ENCODE measurements around the gene PDE4A.
A peak's percentile ranks its signal among the peaks of the same experiment; 100 is the strongest.
"Not testable (repeated sequence)": the region's sequence is repeated elsewhere in the genome, so short reads cannot be mapped to it uniquely, and the experiment has no call there.

The PDE4A gene

DNA sequence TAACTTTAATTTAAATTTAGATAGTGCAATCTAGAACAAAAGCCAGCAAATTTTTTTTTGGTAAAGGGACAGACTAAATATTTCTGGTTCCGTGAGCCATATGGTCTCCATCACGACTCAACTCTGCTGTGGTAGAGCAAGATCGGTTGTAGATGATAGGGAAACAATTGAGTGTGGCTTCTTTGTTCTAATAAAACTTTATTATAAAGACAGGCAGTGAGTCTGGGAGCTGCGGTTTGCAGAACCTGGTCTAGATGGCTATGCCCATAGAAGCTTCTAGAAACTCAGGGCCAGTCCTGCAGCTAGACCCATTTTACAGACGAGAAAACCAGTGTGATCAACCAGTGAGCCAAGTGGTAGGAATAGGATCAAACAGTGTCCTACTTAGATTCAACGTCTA lies 28.2 kb upstream of the PDE4A start:
- Histone ChIP-seq H3K9me3 (ENCODE audit: control insufficient read depth, low read length) (no peaks in the 10 kb centered on the region), H3K4me1 (ENCODE audit: control insufficient read depth, insufficient read depth, low read length) (peaks cover 7% of the 10 kb centered on the region), H3K9ac (ENCODE audit: low read length) (no peak overlapping the region), H3K36me3 (ENCODE audit: control insufficient read depth, insufficient read depth, low read length) (peaks cover 4% of the 10 kb centered on the region), H3K27me3 (ENCODE audit: control insufficient read depth, insufficient read depth, low read length) (no peaks in the 10 kb centered on the region), H3K4me3 (ENCODE audit: low read length) (no peak overlapping the region)

DNA sequence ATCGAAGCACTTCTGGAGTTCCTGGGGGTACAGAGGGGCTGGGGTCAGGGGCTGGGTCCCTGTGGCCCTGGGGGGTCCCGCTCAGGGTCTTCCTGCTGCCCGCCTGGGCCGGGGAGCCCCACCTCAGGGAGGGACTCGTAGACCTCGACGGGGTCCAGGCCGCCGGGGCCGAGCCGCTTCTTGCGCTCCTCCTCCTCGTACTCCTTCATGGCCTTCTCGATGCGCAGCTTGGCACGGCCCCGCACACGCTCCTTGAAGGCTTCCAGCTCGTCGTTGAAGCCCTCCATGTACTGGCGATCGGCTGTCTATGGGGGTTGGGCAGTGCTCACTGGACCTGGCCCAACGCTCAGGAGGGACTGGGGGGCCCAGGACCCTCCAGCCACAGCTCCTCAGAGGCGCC lies 27.2 kb upstream of the PDE4A start:
- Histone ChIP-seq H3K4me1 (ENCODE audit: control insufficient read depth, insufficient read depth, low read length) (peaks cover 7% of the 10 kb centered on the region), H3K9me3 (ENCODE audit: control insufficient read depth, low read length) (no peaks in the 10 kb centered on the region), H3K9ac (ENCODE audit: low read length) (no peak overlapping the region), H3K4me3 (ENCODE audit: low read length) (no peak overlapping the region), H3K27me3 (ENCODE audit: control insufficient read depth, insufficient read depth, low read length) (no peaks in the 10 kb centered on the region), H3K36me3 (ENCODE audit: control insufficient read depth, insufficient read depth, low read length) (peaks cover 4% of the 10 kb centered on the region)

GRCh38 chr19:10395003-10395402 lies 25.3 kb upstream of the PDE4A start:
- Histone ChIP-seq H3K4me1 (ENCODE audit: control insufficient read depth, insufficient read depth, low read length) (peaks cover 8% of the 10 kb centered on the region), H3K36me3 (ENCODE audit: control insufficient read depth, insufficient read depth, low read length) (peaks cover 4% of the 10 kb centered on the region)

GRCh38 chr19:10395436-10395835 lies 24.9 kb upstream of the PDE4A start:
- Histone ChIP-seq H3K36me3 (ENCODE audit: control insufficient read depth, insufficient read depth, low read length) (peaks cover 4% of the 10 kb centered on the region), H3K4me3 (ENCODE audit: low read length) (no peak overlapping the region), H3K27me3 (ENCODE audit: control insufficient read depth, insufficient read depth, low read length) (no peaks in the 10 kb centered on the region), H3K9me3 (ENCODE audit: control insufficient read depth, low read length) (no peaks in the 10 kb centered on the region), H3K4me1 (ENCODE audit: control insufficient read depth, insufficient read depth, low read length) (peaks cover 8% of the 10 kb centered on the region), H3K9ac (ENCODE audit: low read length) (no peak overlapping the region)

More at GRCh38 chr19:10395003-10395402, 25.3 kb upstream of the PDE4A start:
- no peaks in the 10 kb centered on the region for H3K27me3 ChIP-seq (ENCODE audit: control insufficient read depth, insufficient read depth, low read length)
- H3K9ac ChIP-seq (ENCODE audit: low read length) = no peak overlapping the region
- no peaks in the 10 kb centered on the region for H3K9me3 ChIP-seq (ENCODE audit: control insufficient read depth, low read length)
- no peak overlapping the region for H3K4me3 ChIP-seq (ENCODE audit: low read length)

DNA sequence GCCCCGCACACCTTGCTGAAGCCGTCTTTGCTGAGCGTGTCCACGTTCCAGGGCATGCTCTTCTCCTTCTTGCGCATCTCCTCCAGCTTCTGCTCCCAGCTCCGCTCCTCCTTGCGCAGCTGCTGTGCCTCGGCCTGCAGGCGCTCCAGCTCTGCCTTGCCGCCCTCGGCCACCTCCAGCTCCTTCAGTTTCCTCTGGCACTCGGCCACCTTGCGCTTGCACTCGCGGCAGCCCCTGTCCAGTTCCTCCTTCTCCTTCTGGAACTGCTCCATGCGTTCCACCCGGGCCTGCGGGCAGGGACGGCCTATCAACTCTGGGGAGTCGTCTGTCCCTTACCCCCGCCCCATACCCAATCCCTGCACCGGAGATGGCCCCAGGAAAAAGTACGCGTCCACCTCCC lies 24.4 kb upstream of the PDE4A start:
- no peak overlapping the region for H3K9ac ChIP-seq (ENCODE audit: low read length)
- no peaks in the 10 kb centered on the region for H3K27me3 ChIP-seq (ENCODE audit: control insufficient read depth, insufficient read depth, low read length)
- no peak overlapping the region for H3K4me3 ChIP-seq (ENCODE audit: low read length)
- H3K9me3 ChIP-seq (ENCODE audit: control insufficient read depth, low read length) = no peaks in the 10 kb centered on the region
- peaks cover 4% of the 10 kb centered on the region for H3K36me3 ChIP-seq (ENCODE audit: control insufficient read depth, insufficient read depth, low read length)
- H3K4me1 ChIP-seq (ENCODE audit: control insufficient read depth, insufficient read depth, low read length) = peaks cover 9% of the 10 kb centered on the region

GRCh38 chr19:10398819-10399218 lies 21.5 kb upstream of the PDE4A start:
- peaks cover 25% of the 10 kb centered on the region for H3K4me1 ChIP-seq (ENCODE audit: control insufficient read depth, insufficient read depth, low read length)

DNA sequence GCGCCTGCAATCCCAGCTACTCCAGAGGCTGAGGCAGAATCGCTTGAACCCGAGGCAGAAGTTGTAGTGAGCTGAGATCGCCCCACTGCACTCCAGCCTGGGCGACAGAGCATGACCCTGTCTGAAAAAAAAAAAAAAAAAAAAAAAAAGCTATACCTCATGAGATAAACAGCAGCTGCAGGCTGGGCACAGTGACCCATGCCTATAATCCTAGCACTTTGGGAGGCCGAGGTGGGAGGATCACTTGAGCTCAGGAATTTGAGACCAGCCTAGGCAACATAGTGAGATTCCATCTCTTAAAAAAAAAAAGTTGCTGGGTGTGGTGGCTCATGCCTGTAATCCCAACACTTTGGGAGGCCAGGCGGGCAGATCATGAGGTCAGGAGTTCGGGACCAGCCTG lies 21.0 kb upstream of the PDE4A start:
- H3K27me3 ChIP-seq (ENCODE audit: control insufficient read depth, insufficient read depth, low read length) = not testable (repeated sequence)

More at GRCh38 chr19:10398819-10399218, 21.5 kb upstream of the PDE4A start:
- Histone ChIP-seq H3K9me3 (ENCODE audit: control insufficient read depth, low read length) (no peaks in the 10 kb centered on the region), H3K4me3 (ENCODE audit: low read length) (no peak overlapping the region), H3K36me3 (ENCODE audit: control insufficient read depth, insufficient read depth, low read length) (peaks cover 4% of the 10 kb centered on the region), H3K9ac (ENCODE audit: low read length) (no peak overlapping the region), H3K27me3 (ENCODE audit: control insufficient read depth, insufficient read depth, low read length) (no peaks in the 10 kb centered on the region)

GRCh38 chr19:10399878-10400277 lies 20.5 kb upstream of the PDE4A start:
- Histone ChIP-seq H3K9ac (ENCODE audit: low read length) (no peak overlapping the region), H3K27me3 (ENCODE audit: control insufficient read depth, insufficient read depth, low read length) (peaks cover 10% of the 10 kb centered on the region)

More for the DNA sequence above, 21.0 kb upstream of the PDE4A start:
- H3K9ac ChIP-seq (ENCODE audit: low read length); H3K4me3 ChIP-seq (ENCODE audit: low read length); H3K9me3 ChIP-seq (ENCODE audit: control insufficient read depth, low read length); H3K36me3 ChIP-seq (ENCODE audit: control insufficient read depth, insufficient read depth, low read length): not testable (repeated sequence)
- peaks cover 27% of the 10 kb centered on the region for H3K4me1 ChIP-seq (ENCODE audit: control insufficient read depth, insufficient read depth, low read length)

GRCh38 chr19:10402441-10403038 lies 17.8 kb upstream of the PDE4A start:
- Histone ChIP-seq H3K4me1 (ENCODE audit: control insufficient read depth, insufficient read depth, low read length) (peaks cover 32% of the 10 kb centered on the region), H3K36me3 (ENCODE audit: control insufficient read depth, insufficient read depth, low read length) (no peaks in the 10 kb centered on the region), H3K9me3 (ENCODE audit: control insufficient read depth, low read length) (no peaks in the 10 kb centered on the region), H3K4me3 (ENCODE audit: low read length) (peak overlapping the region; percentile 94), H3K9ac (ENCODE audit: low read length) (peak overlapping the region; percentile 89), H3K27me3 (ENCODE audit: control insufficient read depth, insufficient read depth, low read length) (peaks cover 22% of the 10 kb centered on the region)

More at GRCh38 chr19:10399878-10400277, 20.5 kb upstream of the PDE4A start:
- peaks cover 32% of the 10 kb centered on the region for H3K4me1 ChIP-seq (ENCODE audit: control insufficient read depth, insufficient read depth, low read length)
- H3K4me3 ChIP-seq (ENCODE audit: low read length) = no peak overlapping the region
- peaks cover 4% of the 10 kb centered on the region for H3K36me3 ChIP-seq (ENCODE audit: control insufficient read depth, insufficient read depth, low read length)
- no peaks in the 10 kb centered on the region for H3K9me3 ChIP-seq (ENCODE audit: control insufficient read depth, low read length)

DNA sequence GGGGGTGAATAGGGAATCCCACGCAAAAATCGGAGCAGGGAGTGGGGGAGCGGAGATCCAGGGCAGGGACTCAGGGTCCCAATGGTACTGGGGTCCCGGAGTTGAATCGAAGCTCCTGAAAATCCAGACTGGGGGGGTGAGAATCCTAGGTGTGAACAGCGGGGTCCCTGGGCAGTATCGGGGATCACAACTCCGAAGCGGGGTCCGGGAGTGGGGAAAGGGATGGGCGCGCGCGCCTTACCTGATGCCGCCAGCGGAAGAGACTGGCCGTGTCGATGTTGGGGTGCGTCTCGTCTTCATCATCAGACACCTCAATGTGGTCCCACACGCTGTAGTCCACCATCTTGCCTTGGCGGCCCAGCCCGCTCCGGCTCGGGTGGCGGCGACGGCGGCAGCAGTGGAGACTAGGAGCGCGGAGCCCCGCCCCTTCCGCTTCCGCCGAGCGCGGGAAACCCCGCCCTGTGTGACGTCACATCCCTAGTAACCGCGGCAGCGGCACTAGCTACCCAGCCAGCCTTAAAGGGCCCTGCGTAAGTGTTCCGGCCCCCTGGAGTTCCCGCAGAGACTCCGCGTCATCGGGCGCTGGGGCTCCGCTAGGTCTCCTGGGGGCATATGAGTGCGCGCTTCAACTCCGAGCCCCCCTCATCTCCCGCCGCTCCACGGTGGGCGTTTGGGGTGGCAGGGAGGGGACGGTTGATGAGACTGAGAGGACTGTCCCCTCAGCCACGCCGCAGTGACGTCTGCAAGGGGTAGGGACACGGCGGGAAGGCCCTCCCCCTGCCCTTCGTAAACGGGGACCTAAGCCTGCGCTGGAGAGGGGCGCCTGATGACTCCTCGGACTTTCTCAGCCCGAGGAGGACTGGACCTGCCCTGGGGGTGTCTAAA lies 17.0 kb upstream of the PDE4A start, which contains the start of gene CDC37:
Gene CDC37 (minus strand): TSS at position 406 of the 885 bp plus-strand sequence. CDS start 63 bp downstream, at position 343.
- Histone ChIP-seq H3K9me3 (ENCODE audit: control insufficient read depth, low read length) (no peaks in the 10 kb centered on the region), H3K4me1 (ENCODE audit: control insufficient read depth, insufficient read depth, low read length) (peaks cover 31% of the 10 kb centered on the region), H3K4me3 (ENCODE audit: low read length) (peak within 1 kb of the TSS; percentile 94), H3K36me3 (ENCODE audit: control insufficient read depth, insufficient read depth, low read length) (no peaks in the 10 kb centered on the region), H3K9ac (ENCODE audit: low read length) (peak within 1 kb of the TSS; percentile 89), H3K27me3 (ENCODE audit: control insufficient read depth, insufficient read depth, low read length) (peaks cover 24% of the 10 kb centered on the region)

DNA sequence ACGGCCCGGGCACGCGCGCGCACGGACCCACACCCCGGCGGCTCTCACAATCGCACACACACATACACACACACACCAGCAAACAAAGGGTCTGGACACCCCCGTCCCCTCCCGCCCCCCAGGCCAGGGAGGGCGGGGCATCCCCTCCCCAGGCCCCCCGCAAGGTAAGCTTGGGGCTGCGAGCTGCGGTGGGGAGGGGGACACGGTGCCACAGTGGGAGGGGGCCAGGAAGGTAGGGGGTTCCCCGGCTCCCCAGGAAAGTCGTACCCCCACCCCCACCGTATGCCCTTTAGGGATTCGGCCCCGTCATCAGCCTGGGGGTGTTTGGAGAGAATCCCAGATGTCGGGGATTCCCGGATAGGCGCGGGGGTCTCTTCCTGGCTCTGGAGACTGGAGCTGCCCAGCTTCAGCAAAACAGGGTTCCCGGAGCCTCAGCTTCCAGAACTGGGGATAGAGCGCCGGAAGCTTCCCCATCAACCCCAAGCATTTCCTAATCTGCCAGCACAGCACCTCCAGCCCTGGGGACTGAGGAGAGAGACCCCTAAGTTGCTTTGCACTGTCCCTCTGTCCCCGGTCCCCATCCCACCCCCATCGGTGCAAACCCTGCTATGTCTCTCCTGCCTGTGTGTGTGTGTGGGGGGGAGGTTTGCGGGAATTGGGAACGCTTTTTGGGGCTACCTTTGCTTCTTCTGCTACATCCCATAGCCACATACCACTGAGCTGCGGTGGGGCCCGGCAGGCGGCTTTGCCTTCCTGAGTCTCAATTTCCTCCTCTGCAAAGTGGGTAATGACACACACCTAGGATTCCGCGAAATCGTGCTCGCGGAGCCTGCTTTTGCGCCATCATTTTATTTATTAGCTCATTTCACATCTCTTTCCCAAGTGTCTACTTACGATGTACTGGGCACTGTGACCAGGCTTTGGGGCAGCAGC lies 15.2 kb upstream of the PDE4A start:
- Histone ChIP-seq H3K9ac (ENCODE audit: low read length) (peak overlapping the region; percentile 89), H3K9me3 (ENCODE audit: control insufficient read depth, low read length) (no peaks in the 10 kb centered on the region), H3K4me1 (ENCODE audit: control insufficient read depth, insufficient read depth, low read length) (peaks cover 24% of the 10 kb centered on the region), H3K27me3 (ENCODE audit: control insufficient read depth, insufficient read depth, low read length) (peaks cover 33% of the 10 kb centered on the region), H3K36me3 (ENCODE audit: control insufficient read depth, insufficient read depth, low read length) (no peaks in the 10 kb centered on the region), H3K4me3 (ENCODE audit: low read length) (no peak overlapping the region)

All from mucosa of stomach (tissue), 1 donor.